Endometrium (tissue), 2 donors: Measurements from ENCODE around the gene KMT5C.

Experiments
- FAIRE-seq: peaks from 2 replicates; lab custom pipeline; 2012; peaks lifted over from hg19 to GRCh38; lab: Jason Lieb, UNC
- donor health status: control.
- donor health status: control.

The KMT5C gene

GRCh38 chr19:55368701-55369563, 29.3 kb downstream of the KMT5C start:
- no peak for FAIRE-seq

DNA sequence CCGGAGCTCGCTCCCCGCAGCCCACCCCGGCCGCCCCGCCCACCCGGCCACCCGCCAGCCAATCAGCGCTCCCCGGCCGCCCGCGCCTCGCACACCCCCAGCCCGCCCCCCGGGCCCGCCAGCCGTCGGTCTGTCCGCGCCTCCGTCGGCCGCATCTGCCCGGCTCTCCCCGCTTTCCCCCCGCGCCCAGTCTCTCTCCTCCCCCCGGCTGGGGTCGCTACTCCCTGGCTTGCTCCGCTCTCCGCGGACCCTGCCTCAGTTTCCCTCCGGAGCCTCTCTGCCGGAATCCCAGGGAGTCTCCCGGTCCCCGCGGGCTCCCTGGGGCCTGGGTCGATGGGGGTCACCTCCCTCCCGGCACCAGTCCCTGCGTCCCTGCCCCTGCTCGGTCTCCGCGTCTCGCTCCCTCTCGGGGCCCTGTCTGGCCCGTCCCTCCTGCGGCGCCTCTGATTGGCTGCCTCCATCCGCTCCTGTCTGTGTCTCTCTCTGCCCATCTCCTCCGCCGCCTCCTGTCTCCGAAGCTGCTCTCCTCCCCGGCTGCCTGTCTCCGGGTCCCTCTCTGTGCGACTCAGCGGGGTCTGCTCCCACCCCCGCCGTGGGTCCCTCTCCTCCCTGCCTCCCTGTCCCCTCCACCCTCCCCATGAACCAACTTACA, 30.1 kb downstream of the KMT5C start:
- no peak for FAIRE-seq

GRCh38 chr19:55370305-55370988, 30.8 kb downstream of the KMT5C start, which contains the start of gene IL11:
IL11 (minus strand) TSS chr19:55370463; CDS start chr19:55370310, 153 bp downstream.
- FAIRE-seq = no peak

GRCh38 chr19:55372316-55373081, 32.8 kb downstream of the KMT5C start:
- FAIRE-seq = no peak

DNA sequence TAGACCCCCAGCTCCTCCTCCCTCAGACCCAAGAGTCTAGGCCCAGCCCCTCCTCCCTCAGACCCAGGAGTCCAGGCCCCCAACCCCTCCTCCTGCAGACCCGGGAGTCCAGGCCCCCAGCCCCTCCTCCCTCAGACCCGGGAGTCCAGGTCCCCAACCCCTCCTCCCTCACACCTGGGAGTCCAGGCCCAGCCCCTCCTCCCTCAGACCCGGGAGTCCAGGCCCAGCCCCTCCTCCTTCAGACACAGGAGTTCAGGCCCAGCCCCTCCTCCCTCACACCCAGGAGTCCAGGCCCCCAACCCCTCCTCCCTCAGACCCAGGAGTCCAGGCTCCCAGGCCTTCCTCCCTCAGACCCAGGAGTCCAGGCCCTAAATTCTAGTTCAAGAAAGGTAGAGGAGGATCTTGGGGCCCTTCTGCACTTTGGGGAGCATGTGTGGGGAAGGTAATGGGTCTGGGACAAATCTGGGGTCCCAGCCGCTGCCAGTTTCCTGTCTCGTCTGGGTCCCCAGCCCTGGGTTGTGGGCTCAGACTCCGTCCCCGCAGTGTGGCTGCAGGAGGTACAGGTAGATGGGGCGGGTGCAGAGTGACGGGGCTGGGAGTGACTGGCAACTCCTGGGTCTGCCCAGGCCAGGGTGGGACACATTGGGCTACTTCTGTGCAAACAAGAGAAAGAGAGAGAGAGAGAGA, 33.8 kb downstream of the KMT5C start:
- FAIRE-seq = no peak

GRCh38 chr19:55373993-55374757, 34.5 kb downstream of the KMT5C start:
- FAIRE-seq = no peak

DNA sequence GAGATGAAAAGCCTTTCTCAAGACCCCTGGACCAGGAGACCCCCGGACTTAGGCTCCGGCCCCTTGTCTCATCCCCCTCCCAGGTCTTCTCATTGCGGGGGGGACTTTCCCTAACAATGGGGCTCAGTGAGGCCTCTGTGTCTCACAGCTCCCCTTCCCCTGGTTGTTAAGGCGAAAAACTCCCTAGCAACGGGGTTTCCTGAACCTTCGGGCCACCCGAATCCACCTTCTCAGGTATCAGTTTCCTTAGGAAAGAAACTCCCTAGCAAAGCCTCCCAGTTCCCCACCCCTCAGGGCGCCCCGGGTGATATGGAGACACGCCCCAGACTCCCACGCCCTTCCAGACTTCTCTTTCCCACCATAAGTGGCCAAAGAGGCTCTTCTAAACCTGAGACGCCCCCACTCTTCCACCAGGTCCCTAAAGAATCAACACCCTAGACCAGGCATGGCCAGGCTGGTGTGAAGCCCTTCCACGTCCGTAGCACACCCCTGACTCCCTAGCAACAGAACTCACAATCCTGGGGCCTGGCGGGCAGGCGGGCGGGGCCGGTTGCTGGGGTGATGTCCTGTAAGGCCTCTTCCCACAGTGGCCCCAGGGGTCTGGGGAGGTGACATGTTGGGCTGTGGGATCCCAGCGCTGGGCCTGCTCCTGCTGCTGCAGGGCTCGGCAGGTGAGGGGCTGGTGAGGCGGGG, 36.7 kb downstream of the KMT5C start, which contains the start of gene TMEM190:
TMEM190 (plus strand) TSS at position 586 of the 693 bp plus-strand sequence; CDS start at position 614, 28 bp downstream.
- no peak for FAIRE-seq

DNA sequence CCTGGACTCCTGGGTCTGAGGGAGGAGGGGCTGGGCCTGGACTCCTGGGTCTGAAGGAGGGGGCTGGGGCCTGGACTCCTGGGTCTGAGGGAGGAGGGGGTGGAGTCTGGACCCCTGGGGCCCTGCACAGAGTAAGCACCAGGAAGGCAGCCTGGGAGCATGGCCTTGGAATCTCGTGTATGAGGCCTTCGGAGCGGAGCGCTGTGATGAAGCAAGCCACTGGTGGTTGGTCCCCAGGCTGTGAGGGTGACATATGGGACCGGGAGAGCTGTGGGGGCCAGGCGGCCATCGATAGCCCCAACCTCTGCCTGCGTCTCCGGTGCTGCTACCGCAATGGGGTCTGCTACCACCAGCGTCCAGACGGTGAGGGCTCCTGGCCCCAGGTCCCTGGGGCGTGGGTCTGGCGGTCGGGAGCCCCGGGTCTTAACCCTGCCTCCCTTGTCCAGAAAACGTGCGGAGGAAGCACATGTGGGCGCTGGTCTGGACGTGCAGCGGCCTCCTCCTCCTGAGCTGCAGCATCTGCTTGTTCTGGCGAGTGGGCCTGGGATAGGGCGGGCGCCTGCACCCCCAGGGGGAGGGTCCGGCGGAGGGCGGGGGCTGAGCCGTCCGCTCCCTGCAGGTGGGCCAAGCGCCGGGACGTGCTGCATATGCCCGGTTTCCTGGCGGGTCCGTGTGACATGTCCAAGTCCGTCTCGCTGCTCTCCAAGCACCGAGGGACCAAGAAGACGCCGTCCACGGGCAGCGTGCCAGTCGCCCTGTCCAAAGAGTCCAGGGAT, 37.9 kb downstream of the KMT5C start:
- no peak for FAIRE-seq

DNA sequence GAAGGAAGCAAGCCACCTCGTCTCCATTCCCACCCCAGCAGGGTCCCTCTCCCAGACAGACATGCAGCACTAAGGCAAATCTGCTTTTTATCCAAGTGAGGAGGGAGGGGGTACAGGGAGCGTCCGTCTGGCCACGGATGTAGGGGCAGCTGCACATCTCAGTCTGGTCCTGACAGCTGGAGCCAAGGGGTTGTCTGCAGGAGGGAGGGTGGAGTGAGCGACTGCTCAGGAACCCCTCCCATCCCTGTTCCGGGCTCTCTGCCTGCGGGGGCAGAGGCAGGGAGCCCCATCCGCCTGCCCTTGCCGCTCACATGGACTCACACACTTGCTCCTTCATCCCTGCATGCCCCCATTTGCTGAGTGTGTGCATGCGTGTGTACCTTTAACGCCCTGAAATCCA, 39.5 kb downstream of the KMT5C start:
- FAIRE-seq = no peak

- no peak for FAIRE-seq
Measured at GRCh38 chr19:55382013-55382412, 42.3 kb downstream of the KMT5C start.

DNA sequence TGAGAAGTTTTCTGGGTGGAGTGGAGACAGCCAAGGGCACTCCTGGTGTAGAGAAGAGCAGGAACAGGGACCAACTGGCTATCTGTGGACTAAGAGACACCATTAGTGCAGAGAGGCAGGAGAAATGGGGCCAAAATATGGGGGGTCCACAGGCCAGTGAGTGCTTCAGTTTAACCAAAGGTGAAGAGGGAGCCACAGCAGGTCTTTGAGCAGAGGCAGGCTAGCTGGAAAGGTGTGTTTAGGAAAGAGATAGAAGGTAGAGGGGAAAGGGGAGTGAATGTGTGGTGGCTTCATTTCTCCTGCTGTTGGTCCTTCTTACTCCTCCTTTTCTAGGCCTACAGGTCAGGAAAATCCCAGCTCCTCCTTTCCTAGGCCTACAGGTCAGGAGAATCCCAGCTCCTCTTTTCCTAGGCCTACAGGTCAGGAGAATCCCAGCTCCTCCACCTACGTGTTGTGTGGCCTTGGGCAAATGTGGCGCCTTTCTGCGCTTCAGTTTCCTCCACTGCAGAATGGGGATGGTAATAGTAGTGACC, 42.9 kb downstream of the KMT5C start:
- FAIRE-seq = no peak

- FAIRE-seq = no peak
Measured at GRCh38 chr19:55383279-55384130, 43.8 kb downstream of the KMT5C start.

- no peak for FAIRE-seq
Measured at GRCh38 chr19:55384131-55384919, 44.6 kb downstream of the KMT5C start, which contains the start of gene TMEM238. TMEM238 (minus strand) TSS chr19:55384292; CDS start chr19:55384259, 33 bp downstream.

DNA sequence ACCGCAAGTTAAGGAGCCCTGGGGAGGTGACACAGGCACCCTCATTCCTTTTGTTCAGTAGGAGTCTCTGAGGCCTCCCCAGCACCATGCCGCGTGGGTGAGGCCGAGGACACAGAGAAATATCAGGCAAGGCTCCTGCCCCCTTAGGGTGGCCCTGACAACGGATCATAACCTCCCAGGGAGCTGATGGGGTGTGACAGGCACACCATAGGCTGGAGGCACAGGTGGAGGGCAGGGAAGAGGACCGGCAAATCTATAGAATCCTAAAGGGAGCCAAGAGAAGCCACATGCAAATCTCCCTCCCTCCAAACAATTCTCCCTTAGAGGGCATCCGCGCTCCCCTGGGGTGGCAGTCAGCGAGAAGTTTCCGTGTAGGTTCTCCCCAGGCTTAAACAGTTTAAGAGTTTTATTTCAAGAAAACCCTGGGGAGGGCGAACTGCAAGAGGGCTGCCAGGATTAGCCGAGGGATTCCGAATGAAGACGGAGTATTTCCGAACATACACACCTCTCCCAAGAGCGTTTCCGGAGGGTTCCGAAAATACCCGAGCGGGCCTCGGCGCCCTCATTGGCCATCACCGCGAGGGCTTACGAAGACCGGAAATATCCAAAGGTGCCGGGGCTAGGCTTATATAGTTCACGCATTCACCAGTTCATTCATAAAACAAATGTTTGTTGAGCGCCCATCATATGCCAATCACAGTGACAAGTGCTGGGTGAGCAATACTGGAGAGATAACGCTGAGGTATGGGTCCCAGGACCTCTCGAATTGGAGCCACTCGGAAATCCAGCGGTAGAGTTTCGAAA, 45.4 kb downstream of the KMT5C start:
- no peak for FAIRE-seq

- FAIRE-seq = peak; percentile 92
Measured at GRCh38 chr19:55385724-55386492, 46.2 kb downstream of the KMT5C start, which contains the start of gene RPL28. RPL28 (plus strand) TSS chr19:55385932; CDS start chr19:55386358, 426 bp downstream.
